Fibroblast of skin of left quadriceps (primary cell): ENCODE data around the gene SLC44A2.

Experiments
- DNase-seq, 2 experiments: peaks; one replicate each; pipeline ENCODE4 v3.0.0-alpha.2; 2013; ENCODE audit warnings: low read depth in 2 of 2

SLC44A2 gene

GRCh38 chr19:10682397-10683063, 57.2 kb downstream of the SLC44A2 start:
- DNase-seq, result no peak

- no peak for DNase-seq
Observed at GRCh38 chr19:10683064-10683426, 57.7 kb downstream of the SLC44A2 start.

GRCh38 chr19:10683582-10683981, 58.2 kb downstream of the SLC44A2 start:
- DNase-seq, result no peak

GRCh38 chr19:10685210-10685609, 59.9 kb downstream of the SLC44A2 start:
- no peak for DNase-seq

- DNase-seq, result no peak
Observed at GRCh38 chr19:10686193-10686592, 60.8 kb downstream of the SLC44A2 start.

- DNase-seq, result no peak
Observed at GRCh38 chr19:10686661-10687517, 61.5 kb downstream of the SLC44A2 start.

GRCh38 chr19:10687518-10688288, 62.4 kb downstream of the SLC44A2 start:
- DNase-seq, result no peak

GRCh38 chr19:10688545-10689280, 63.4 kb downstream of the SLC44A2 start:
- no peak for DNase-seq

GRCh38 chr19:10690341-10690781, 65.0 kb downstream of the SLC44A2 start:
- peak; percentile 16 to 21 for DNase-seq

GRCh38 chr19:10691178-10691881, 66.0 kb downstream of the SLC44A2 start:
- DNase-seq, result no peak

GRCh38 chr19:10691883-10692282, 66.5 kb downstream of the SLC44A2 start:
- DNase-seq, result no peak

- no peak for DNase-seq
Observed at GRCh38 chr19:10692673-10693264, 67.4 kb downstream of the SLC44A2 start.
